ENCODE measurements around the gene NCF2.

Gene NCF2

GRCh38 chr1:183572721-183573120 is 17.5 kb downstream of the NCF2 start:
- DNase-seq (ENCODE audit: low read depth) = no peak
- H3K4me3 ChIP-seq (ENCODE audit: low read depth, low read length) = no peak overlapping the region
- TF ChIP-seq MAX (IDR thresholded peaks at IDR 0.05; ENCODE audit: low read depth, low read length) (no peak), MYC (IDR thresholded peaks at IDR 0.05; ENCODE audit: low read depth, low read length) (no peak), POLR2A (IDR thresholded peaks at IDR 0.05; ENCODE audit: extremely low read depth, insufficient read length) (no peak), CTCF (IDR thresholded peaks at IDR 0.05; ENCODE audit: low read depth, low read length) (no peak)

GRCh38 chr1:183571678-183572268 is 18.5 kb downstream of the NCF2 start:
- TF ChIP-seq CTCF (IDR thresholded peaks at IDR 0.05; ENCODE audit: low read depth, low read length) = no peak
- no peak for TF ChIP-seq POLR2A (IDR thresholded peaks at IDR 0.05; ENCODE audit: extremely low read depth, insufficient read length)
- no peak for TF ChIP-seq MAX (IDR thresholded peaks at IDR 0.05; ENCODE audit: low read depth, low read length)
- TF ChIP-seq MYC (IDR thresholded peaks at IDR 0.05; ENCODE audit: low read depth, low read length) = no peak
- no peak overlapping the region for H3K4me3 ChIP-seq (ENCODE audit: low read depth, low read length)
- no peak for DNase-seq (ENCODE audit: low read depth)

GRCh38 chr1:183570451-183570850 is 19.8 kb downstream of the NCF2 start:
- DNase-seq (ENCODE audit: low read depth) = no peak
- no peak for TF ChIP-seq CTCF (IDR thresholded peaks at IDR 0.05; ENCODE audit: low read depth, low read length)
- no peak for TF ChIP-seq MYC (IDR thresholded peaks at IDR 0.05; ENCODE audit: low read depth, low read length)
- TF ChIP-seq MAX (IDR thresholded peaks at IDR 0.05; ENCODE audit: low read depth, low read length) = no peak
- no peak for TF ChIP-seq POLR2A (IDR thresholded peaks at IDR 0.05; ENCODE audit: extremely low read depth, insufficient read length)
- no peak overlapping the region for H3K4me3 ChIP-seq (ENCODE audit: low read depth, low read length)

- DNase-seq (ENCODE audit: low read depth) = no peak
- no peak for TF ChIP-seq MYC (IDR thresholded peaks at IDR 0.05; ENCODE audit: low read depth, low read length)
- no peak for TF ChIP-seq POLR2A (IDR thresholded peaks at IDR 0.05; ENCODE audit: extremely low read depth, insufficient read length)
- TF ChIP-seq CTCF (IDR thresholded peaks at IDR 0.05; ENCODE audit: low read depth, low read length) = no peak
- TF ChIP-seq MAX (IDR thresholded peaks at IDR 0.05; ENCODE audit: low read depth, low read length) = no peak
Observed at GRCh38 chr1:183569801-183570200, 20.5 kb downstream of the NCF2 start.

GRCh38 chr1:183569141-183569540 is 21.1 kb downstream of the NCF2 start:
- H3K4me3 ChIP-seq (ENCODE audit: low read depth, low read length) = no peak overlapping the region
- DNase-seq (ENCODE audit: low read depth) = no peak

More at GRCh38 chr1:183569801-183570200, 20.5 kb downstream of the NCF2 start:
- H3K4me3 ChIP-seq (ENCODE audit: low read depth, low read length) = no peak overlapping the region

More at GRCh38 chr1:183569141-183569540, 21.1 kb downstream of the NCF2 start:
- TF ChIP-seq MAX (IDR thresholded peaks at IDR 0.05; ENCODE audit: low read depth, low read length) (no peak), MYC (IDR thresholded peaks at IDR 0.05; ENCODE audit: low read depth, low read length) (no peak), CTCF (IDR thresholded peaks at IDR 0.05; ENCODE audit: low read depth, low read length) (no peak)

Data from NB4 (cell line).